A673 (cell line): ENCODE results near the gene DLGAP5. TPM values are rescaled to one million over a fixed set of nuclear protein-coding genes. Genes with fewer than 3 reads are reported as not detected.

Experiments used
- BruUV-seq: library from RNA; stranded (reverse); fragments of 400-500 nt; replicated peaks from 2 replicates; lab custom pipeline; 2021; lab: Mats Ljungman, UMichigan
- CTCF ChIA-PET: fragments of 300-600 bp; sonication (Branson Sonifier 250); formaldehyde crosslinking; loops from one replicate; lab custom pipeline; 2022; ENCODE audit warnings: antibody characterized with exemption; lab: Charles Lee
- POLR2A ChIA-PET: fragments of 300-600 bp; sonication (Branson Sonifier 250); formaldehyde crosslinking; loops from one replicate; lab custom pipeline; 2022; ENCODE audit warnings: antibody characterized with exemption; ENCODE audit not compliant: low non-redundant PET; lab: Charles Lee
- DNase-seq: peaks from one replicate; pipeline ENCODE4 v3.0.0-alpha.2; 2015; ENCODE audit warnings: low spot score
- H3K27ac ChIP-seq: fragments of 200-600 bp; sonication (generic); 2 replicates; pipeline ENCODE4 v1.5.1; 2016; ENCODE audit warnings: mixed run types, low read depth, mild to moderate bottlenecking, mixed read lengths, antibody characterized with exemption, low read length; ENCODE audit not compliant: poor library complexity, severe bottlenecking
- H3K27me3 ChIP-seq: fragments of 200-600 bp; sonication (generic); replicated peaks from 2 replicates; pipeline ENCODE4 v1.6.1; 2017; ENCODE audit warnings: mixed run types, low read depth, mild to moderate bottlenecking, mixed read lengths, antibody characterized with exemption, low read length; ENCODE audit not compliant: insufficient read depth, poor library complexity
- H3K36me3 ChIP-seq: fragments of 200-600 bp; sonication (generic); 2 replicates; pipeline ENCODE4 v1.6.1; 2016; ENCODE audit warnings: mixed run types, mild to moderate bottlenecking, mixed read lengths, antibody characterized with exemption, low read length; ENCODE audit not compliant: insufficient read depth, poor library complexity, severe bottlenecking
- H3K4me1 ChIP-seq: fragments of 200-600 bp; sonication (generic); 2 replicates; pipeline ENCODE4 v1.6.1; 2017; ENCODE audit warnings: mixed run types, mild to moderate bottlenecking, mixed read lengths, antibody characterized with exemption, low read length; ENCODE audit not compliant: insufficient read depth, poor library complexity, severe bottlenecking
- H3K4me3 ChIP-seq: fragments of 200-600 bp; sonication (generic); 2 replicates; pipeline ENCODE4 v1.5.1; 2016; ENCODE audit warnings: low read depth, mixed run types, mild to moderate bottlenecking, mixed read lengths, low read length; ENCODE audit not compliant: poor library complexity, severe bottlenecking
- H3K9me3 ChIP-seq: fragments of 200-600 bp; sonication (generic); 2 replicates; pipeline ENCODE4 v1.6.1; 2016; ENCODE audit warnings: mixed run types, low read depth, mild to moderate bottlenecking, mixed read lengths, antibody characterized with exemption, low read length; ENCODE audit not compliant: poor library complexity, severe bottlenecking
- CTCF ChIP-seq: fragments of 300-800, 200-600 bp; sonication (generic); conservative IDR thresholded peaks from 2 replicates; pipeline ENCODE4 v1.5.1; 2017; ENCODE audit warnings: low read depth, mild to moderate bottlenecking, antibody characterized with exemption, low read length, moderate library complexity, mixed read lengths
- EZH2 ChIP-seq: fragments of 200-600 bp; sonication (generic); IDR thresholded peaks from 2 replicates; pipeline ENCODE4 v1.6.1; 2017; ENCODE audit warnings: borderline replicate concordance, low read depth, mild to moderate bottlenecking, mixed read lengths, antibody characterized with exemption, low read length; ENCODE audit not compliant: poor library complexity, severe bottlenecking
- intact Hi-C: fragments of 100-400 bp; cut with micrococcal nuclease; formaldehyde crosslinking; loops from one replicate; pipeline ENCODE4 v1.10.0; 2022; ENCODE audit not compliant: unreplicated experiment
- total RNA-seq: library from RNA; stranded (reverse); gene quantifications from 2 replicates; pipeline ENCODE4 v1.2.3, GENCODE V29; 2021

The DLGAP5 gene
- total RNA-seq, 1 experiment from 2014 or later: 144 TPM

GRCh38 chr14:55126932-55127459 is 64.4 kb downstream of the DLGAP5 start:
- intact Hi-C loops: no loop called here
- BruUV-seq: no TSS peak
- ChIA-PET POLR2A (no interaction called here), CTCF (no interaction called here)
- peaks cover 11% of the 10 kb centered on the region for H3K4me1 ChIP-seq
- H3K4me3 ChIP-seq: no peak overlapping the region
- no peak for DNase-seq
- H3K27me3 ChIP-seq: no peaks in the 10 kb centered on the region
- TF ChIP-seq EZH2 (no peak), CTCF (no peak)
- no peaks in the 10 kb centered on the region for H3K9me3 ChIP-seq
- H3K36me3 ChIP-seq: no peaks in the 10 kb centered on the region
- no peak overlapping the region for H3K27ac ChIP-seq

GRCh38 chr14:55126034-55126433 is 65.4 kb downstream of the DLGAP5 start:
- POLR2A ChIA-PET: no interaction called here
- intact Hi-C loops: no loop called here
- DNase-seq: no peak
- Histone ChIP-seq H3K36me3 (no peaks in the 10 kb centered on the region), H3K27ac (no peak overlapping the region), H3K27me3 (no peaks in the 10 kb centered on the region), H3K4me1 (peaks cover 11% of the 10 kb centered on the region), H3K9me3 (no peaks in the 10 kb centered on the region), H3K4me3 (no peak overlapping the region)
- BruUV-seq: no TSS peak
- CTCF ChIA-PET: no interaction called here
- no peak for TF ChIP-seq EZH2
- TF ChIP-seq CTCF: no peak

- Histone ChIP-seq H3K27me3 (no peaks in the 10 kb centered on the region), H3K36me3 (no peaks in the 10 kb centered on the region), H3K9me3 (no peaks in the 10 kb centered on the region), H3K27ac (no peak overlapping the region), H3K4me1 (peaks cover 11% of the 10 kb centered on the region), H3K4me3 (no peak overlapping the region)
- intact Hi-C loops: no loop called here
- no TSS peak for BruUV-seq
- ChIA-PET CTCF (no interaction called here), POLR2A (no interaction called here)
- TF ChIP-seq EZH2 (no peak), CTCF (no peak)
- no peak for DNase-seq
Measured at GRCh38 chr14:55125403-55125802, 66.0 kb downstream of the DLGAP5 start.
